Embryonic facial prominence (tissue), 1 donor: ENCODE measurements around the gene ST3GAL5.
"Not testable (repeated sequence)": the region's sequence is repeated elsewhere in the genome, so short reads cannot be mapped to it uniquely, and the experiment has no call there.

Experiments
- DNase-seq: peaks from one replicate; pipeline ENCODE4 v3.0.0-alpha.2; 2016; ENCODE audit errors: extremely low spot score

The ST3GAL5 gene

DNA sequence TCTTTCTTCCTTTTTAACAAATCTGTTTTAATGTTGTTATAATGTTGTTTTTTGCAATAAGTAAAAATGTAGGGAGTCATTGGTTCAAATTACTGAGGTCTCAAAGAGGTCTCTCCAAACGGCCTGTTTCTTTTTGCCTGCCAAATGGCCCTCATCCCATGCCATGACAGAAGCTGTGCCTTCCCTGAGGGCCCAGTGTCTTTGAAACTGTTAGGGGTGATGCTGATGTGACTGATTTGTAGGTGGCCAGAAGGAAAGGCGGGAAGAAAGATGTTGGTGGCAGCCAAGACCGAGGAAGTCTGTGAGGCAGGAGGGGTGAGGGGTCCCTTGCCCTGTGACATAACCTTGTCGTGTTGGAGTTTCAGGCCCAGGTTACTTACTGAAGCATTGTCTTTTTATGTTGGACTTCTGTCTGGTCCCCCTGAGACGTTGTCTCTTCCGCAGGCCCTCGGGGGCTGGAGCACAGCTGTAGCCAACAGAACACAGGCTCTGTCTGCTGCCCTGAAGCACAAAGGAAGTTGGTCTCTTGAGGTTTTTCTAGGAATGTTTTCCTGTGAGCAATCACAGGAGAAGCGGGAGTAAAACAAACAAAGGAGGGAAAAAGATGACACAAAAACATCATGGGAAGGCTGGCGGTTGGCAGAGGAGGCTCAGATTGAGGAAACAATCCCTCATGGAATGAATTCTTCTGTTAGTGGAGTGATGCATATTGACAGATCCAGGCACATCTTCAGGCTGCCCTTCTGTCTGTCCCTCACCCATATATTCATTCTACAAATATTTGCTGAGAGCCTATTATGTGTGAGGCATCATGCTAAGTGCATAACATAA lies 4.9 kb upstream of the ST3GAL5 start:
- no peak for DNase-seq

DNA sequence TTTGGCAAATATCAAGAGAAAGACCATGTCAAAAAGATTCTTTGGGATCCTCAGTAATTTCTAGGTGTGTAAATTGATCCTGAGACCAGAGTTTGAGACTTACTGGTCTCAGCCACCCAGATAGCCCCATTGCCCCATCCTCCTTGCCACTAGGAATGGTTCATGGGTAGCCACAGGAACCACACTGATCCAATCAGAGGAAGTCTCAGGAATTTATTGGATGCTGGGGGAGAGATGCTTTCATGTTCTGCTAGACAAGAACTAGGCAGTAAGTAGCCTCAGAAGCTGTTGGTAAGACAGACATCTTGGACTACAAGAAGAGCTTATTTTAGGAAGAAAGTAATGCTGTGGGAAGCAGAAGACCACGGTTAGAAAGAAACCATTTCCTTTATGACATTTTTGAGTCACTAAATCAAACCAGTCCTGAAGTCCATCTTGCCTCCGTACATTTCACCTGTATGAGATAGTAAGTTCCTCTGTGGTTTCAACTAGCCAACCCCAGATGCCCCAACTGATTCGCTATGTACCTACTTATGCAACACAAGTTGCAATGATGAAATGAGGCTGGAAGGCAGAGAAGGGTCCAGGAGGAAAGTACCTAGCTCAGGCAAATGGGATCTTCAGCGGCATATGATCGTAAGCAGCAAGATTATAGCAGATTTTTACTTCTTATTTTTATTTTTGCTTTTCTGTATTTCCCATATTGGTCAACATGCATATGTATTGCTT lies 3.6 kb upstream of the ST3GAL5 start:
- DNase-seq, result no peak

DNA sequence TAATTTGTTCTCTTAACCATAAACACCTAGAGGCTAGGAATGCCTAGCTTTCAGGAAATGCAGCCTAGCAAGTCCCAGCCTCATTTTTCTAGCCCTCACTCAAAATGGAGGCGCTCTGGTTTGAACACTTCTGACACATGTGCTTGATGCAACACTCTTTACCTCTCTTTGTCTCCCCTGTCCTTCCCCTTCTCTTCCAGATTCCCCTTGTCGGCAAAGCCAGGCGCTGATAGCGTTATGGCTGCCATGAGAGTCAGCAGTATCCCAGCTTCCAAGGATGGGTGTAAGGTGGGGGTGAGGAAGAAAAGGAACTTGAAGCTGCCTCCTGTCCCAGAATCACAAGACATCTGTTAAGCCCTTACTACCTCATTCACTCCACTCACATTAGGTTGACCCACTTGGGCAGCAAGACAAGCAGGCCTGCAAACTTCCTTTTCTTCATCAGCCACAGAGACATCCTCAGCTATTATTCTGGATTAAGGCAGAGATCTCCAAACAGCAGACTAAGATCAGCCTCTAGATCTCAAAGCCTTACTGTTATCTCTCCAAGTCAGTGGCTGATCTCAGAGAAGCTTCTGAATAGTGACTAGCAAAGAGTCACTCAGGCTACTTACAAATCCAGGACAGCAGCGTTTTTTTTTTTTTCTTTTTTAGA lies 1.9 kb upstream of the ST3GAL5 start:
- DNase-seq, result no peak

DNA sequence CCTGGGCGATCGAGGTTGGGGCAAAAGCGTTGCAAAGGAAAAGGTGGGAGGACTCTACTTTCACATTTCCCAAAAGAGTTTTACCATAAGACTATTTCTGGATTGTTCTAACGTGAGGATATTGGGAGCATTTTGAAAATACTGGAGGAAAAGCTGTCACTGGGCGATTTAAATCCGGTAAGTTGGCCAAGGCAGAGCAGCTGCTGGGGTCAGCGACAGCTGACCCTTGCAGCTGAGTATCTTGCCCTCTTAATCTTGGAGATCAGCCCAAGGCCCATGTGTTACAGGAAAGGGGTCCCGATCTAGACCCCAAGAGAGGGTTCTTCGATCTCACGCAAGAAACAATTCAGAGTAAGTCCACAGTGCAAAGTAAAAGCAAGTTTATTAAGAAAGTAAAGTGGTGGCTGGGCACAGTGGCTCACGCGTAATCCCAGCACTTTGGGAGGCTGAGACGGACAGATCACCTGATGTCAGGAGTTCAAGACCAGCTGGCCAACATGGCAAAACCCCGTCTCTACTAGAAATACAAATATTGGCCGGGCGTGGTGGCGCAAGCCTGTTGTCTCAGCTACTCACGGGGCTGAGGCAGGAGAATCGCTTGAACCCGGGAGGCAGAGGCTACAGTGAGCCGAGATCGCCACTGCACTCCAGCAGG lies 964 bp upstream of the ST3GAL5 start:
- no peak for DNase-seq

DNA sequence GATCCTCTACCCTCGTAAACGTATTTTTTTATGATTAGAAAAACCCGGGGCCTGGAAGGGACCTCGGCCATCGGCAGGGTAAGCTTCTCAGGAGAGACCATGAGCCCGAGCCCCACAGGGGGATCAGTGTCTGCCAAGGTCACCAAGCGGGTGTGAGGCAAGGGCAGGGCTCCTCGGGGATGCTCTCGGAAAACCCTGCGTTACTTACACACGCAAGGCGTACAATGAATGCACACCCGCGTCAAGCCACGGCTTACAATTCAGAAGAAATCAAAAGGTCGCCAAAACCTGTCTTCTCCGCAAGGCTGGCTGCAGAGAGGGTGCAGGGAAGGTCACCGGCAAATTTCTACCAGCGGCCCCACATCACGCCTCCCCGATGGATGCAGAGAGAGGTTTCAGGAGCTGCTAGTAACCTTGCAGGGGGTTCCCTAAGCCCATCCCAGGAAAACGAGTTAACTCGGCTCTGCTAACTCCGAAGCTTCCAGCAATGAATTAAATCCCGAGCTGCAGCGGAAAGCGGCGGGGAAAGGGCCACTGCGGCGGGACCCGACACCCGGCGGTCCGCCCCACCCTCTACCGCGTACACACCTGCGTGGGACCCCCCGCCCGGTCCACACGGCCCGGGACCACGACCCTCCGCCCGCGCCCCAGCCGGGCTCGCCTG lies 638 bp downstream of the ST3GAL5 start:
- DNase-seq, result no peak

DNA sequence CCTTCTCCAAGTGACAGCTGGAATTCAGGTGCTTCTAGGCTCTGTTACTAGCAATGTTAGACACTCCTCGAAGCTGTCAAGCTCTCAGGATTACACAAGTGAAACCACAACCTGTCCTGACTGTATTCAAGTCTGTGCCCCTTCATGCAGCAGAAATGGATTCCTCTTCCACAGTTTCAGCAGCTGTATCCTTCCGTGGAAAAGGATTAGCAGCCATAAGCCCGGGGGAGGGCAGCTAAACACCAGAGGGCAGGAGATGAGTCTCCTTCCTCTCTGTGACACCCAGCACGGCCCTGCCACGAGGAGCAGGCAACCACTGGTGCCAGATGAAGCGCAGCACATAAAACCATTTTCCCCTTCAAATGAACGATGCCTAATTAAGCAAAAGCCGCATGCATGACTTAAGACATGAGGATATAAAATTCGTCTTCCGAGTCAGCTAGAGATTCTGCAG lies 1.2 kb downstream of the ST3GAL5 start:
- no peak for DNase-seq

DNA sequence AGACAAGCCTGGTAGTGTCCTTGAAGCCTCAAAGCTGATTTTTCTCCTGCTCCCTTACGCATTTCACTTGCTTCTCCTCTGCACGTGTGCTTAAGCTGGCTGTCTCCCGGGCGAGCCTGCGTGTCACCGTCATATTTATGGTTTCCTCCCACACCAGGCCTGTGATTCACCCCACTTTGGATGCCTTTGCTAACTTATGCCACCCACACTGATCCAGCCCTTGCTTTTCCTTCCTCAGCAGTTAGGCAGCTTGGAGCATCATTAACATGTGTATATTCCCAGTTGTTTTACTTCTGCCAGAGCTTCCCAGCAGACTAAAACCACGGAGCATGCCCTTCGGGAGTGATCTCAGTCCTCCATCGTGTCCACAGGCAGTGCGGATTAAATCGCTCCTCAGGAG lies 2.2 kb downstream of the ST3GAL5 start:
- DNase-seq, result no peak

DNA sequence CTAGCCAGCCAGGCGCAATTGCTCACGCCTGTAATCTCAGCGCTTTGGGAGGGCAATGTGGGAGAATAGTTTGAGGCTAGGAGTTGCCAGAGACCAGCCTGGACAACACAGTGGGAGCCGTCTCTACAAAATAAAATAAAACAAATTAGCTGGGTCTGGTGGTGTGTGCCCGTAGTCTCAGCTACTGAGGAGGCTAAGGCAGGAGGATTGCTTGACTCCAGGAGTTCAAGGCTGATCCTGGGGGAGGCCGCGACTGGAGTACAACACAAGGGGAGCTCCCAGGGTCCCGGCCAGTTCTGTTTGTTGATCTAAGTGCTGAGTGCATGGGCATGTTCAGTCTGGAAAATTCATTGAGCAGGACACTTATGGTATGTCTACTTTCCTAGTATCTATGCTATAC lies 2.6 kb downstream of the ST3GAL5 start:
- no peak for DNase-seq

DNA sequence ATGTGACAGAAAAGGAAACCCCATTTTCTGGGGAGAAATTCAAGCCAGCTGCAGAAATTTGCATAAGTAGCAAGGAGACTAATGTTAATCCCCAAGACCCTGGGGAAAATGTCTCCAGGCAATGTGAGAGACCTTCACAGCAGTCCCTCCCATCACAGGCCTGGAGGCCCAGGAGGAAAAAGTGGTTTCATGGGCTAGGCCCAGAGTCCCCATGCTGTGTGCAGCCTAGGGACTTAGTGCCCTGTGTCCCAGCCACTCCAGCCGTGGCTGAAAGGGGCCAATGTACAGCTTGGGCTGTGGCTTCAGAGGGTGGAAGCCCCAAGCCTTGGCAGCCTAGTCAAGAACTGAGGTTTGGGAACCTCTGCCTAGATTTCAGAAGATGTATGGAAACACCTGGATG lies 7.0 kb downstream of the ST3GAL5 start:
- DNase-seq, result not testable (repeated sequence)

DNA sequence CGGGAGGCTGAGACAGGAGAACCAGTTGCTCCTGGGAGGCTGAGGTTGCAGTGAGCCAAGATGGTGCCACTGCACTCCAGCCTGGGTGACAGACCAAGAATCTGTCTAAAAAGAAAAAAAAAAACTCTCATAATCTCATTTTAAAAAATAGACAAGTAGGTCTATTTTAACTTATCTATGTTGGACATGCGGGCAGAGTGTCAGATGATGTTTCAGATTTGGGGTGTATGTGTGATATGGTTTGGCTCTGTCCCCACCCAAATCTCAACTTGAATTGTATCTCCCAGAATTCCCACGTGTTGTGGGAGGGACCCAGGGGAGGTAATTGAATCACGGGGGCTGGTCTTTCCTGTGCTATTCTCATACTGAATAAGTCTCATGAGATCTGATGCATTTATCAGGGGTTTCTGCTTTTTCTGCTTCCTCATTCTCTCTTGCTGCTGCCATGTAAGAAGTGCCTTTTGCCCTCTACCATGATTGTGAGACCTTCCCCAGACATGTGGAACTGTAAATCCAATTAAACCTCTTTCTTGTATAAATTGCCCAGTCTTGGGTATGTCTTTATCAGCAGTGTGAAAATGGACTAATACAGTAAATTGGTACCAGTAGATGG lies 8.0 kb downstream of the ST3GAL5 start:
- not testable (repeated sequence) for DNase-seq

DNA sequence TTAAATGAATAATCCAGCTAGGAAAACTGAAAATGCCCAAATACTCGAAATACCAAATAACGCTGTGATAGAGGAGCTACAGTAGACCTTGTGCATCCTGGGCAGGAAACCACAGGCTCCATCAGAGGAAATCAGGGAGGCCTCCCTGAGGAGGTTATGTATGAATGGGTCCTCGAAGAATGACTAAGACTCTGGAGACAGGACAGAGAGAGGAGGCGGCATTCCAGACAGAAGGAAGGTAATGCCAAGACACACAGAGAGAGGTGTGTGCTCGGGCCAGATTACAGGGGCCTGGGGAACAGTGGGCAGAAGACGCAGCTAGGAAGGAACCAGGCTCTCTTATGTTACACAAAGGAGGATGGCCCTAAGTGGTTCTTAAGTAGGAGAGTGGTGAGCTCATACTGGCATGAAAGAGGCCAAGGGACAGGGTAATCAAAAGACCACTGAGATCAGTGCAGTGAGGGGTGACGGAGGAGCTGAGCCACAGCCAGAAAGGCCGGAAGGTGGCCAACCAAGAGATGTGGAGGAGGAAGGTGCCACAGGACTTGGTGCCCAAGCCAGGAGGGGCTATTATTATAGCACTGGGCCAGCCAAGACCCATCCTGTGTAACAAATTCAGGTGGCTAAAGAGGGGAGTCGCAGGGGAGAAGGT lies 9.9 kb downstream of the ST3GAL5 start:
- no peak for DNase-seq

DNA sequence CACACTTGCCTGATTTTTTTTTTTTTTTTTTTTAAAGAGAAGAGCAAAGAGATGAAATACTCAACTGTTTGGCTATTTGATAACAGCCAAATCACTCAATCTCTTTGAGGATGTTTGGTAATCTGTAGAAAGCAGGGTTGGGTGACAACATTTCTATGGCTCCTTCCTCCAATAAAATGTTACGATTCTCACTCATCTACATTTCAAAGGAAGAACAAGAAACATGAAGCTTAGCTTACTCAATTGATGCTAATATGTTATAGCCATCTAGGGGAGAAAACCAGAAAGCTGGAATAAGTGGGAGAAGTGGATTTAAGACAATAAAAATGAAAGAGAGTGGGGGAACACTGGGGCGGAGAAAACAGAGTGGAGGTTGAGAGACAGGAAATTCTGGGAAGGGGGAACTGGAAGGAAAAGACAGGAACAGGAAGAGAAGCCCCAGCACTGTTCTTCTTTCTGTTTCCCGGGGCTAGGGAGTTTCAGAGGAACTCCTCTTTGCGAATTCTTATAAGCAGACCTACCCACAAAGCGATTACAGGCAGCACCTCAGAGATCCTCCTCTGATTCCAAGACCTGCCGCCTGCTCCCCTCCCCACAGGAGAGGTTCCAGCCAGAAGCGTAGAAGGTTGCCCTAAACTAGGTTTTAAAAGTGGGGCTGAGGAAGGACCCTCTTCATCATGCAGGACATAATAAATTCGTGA lies 13.3 kb downstream of the ST3GAL5 start:
- no peak for DNase-seq

DNA sequence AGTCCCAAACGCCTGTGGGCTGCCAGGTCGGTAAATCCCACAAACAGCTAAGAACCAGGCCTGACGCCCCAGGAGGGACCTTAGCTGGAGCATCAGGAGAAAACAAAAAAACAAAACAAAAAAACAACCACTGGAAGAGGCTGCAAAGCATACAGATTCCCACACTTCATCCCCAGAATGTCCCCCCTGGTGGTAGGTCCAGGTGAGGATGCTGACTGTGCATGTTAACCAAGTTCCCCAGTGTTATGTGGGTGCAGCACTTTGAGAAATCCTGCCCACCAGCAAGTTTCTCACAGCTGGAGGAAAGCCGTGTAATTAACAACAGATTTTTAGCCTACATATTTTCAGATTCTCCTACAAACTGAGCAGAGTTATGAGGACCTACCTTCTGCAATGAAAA lies 15.1 kb downstream of the ST3GAL5 start:
- no peak for DNase-seq

DNA sequence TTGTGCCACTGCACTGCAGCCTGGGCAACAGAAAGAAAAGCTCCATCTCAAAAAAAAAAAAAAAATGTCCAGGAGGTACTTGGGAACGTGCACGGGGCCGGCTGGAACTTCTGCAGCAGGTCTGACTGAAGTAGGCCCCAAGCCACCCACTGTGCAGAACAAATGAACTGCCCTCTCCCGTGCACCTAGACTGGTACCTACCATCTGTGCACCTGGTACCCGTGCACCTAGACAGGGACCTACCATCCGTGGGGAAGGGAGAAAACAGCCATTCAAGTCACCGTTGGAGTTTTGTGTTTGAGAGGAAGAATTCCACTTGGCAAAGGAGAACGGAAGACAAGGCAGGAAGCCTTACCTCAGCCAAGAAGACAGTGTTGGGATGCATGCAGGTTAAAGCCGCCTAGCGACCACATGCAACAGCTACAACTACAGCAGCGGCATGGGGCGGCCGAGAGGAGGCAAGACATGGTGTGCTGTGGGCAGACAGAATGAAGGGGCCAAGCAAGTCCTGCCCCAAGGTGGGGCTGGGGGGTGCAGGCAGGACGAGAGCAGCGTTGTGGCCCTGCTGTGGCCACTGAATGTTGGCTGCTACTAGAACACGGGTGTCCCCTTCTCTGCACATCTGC lies 16.1 kb downstream of the ST3GAL5 start:
- DNase-seq, result no peak

DNA sequence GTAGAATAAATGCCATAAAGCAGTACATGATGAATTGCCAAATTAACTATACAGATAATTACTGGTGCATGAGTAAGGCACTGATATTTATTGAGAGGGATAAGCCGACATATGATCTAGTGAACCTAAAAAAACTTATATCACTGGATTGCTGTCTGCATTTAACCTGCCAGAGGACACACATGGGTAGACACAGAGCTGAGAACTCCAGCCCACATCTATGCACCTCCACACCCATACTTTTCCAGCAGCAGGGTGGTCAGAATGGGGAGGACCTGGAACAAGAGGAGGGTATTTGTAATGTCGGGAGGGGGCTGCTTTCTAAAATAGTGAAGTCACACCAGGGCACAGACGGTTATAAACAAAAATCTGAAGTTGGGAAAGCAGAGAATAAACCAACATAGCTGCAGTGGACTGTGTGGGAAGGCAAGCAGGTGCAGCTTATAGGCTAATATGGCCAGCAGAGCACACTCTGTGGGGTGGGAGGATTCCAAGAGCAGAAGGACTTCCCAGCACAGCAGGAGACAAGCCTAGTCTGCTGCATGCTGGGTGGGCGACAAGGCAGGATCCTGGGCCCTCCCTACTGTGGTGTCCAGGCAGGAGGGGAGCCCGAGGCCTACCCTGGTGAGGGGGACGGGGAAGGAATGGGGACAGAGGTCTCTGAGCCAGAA lies 17.2 kb downstream of the ST3GAL5 start:
- no peak for DNase-seq

DNA sequence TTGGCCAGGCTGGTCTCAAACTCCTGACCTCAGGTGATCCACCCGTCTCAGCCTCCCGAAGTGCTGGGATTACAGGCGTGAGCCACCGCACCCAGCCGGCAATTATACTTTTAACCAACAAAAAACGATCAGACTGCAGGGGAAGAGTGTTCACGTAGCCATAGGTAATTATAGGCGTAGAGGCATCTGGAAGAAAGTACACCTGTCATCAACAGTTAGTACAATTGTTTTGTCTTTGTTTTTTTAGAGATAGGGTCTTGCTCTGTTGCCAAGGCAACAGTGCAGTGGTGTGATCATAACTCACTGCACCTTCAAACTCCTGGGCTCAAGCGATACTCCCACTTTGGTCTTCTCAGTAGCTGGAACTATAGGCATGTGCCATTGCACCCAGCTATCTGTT lies 20.0 kb downstream of the ST3GAL5 start:
- DNase-seq, result no peak

DNA sequence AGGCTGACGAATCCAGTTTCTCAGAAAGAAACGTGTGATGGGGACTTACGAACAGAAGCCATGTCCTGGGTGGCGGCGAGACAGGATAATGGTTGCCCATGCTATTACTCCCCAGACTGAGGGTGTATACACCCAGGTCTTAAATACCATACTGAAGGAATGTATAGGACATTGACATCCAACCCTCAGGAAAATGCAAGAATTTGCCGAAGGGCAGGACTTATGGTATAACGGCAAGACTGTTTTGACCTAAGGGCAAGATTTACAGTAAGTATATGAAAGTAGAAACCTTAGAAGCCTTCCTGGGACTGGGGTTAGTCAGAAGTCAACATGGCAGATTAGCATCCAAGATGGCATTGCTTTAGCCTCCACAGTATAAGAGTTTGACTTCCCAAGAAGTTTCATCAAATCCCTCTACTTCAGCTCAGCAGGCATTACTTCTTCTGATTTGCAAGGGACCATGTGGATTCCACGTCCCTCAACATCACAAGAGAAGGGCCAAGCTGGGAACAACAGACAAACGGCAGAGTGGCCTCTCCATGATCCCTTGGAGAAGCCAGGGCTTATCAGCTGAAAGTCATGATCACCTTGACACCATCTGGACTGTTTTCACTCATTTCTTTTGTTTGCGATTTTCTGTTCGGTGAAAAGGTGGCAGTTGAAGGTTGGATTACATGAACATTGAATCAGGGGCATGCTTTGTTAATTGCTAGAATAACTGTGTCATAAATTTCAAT lies 21.1 kb downstream of the ST3GAL5 start:
- DNase-seq, result no peak

DNA sequence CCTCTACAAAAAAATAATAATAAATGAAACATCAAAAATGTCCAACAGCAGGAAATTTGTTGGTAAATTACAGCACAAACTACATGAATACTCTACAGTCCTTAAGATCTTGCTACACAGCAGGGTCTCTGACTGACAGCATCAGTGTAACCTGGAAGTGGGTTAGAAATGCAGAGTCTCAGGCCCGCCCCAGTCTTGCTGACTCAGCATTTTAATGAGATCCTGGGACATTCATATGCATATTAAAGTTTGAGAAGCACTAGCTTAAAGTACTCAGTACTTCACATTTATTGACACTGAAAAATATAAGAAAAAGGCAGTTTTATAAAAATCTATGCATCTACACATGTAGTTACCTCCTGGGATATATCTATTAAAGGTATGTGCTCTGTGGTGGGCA lies 21.7 kb downstream of the ST3GAL5 start:
- DNase-seq, result no peak
